Esophagus muscularis mucosa (tissue), 3 donors: ENCODE measurements around the gene PRICKLE1.

Experiments used
- POLR2A ChIP-seq: fragments of 450-650 bp; IDR thresholded peaks from one replicate; pipeline ENCODE4 v1.6.1; 2017; ENCODE audit warnings: antibody characterized with exemption, moderate library complexity, mild to moderate bottlenecking, low read depth
- TF ChIP-seq, protein P1 (sequence below), 3 experiments: fragments of 200-600 bp in 2 of 3; fragments of 450-650 bp in 1 of 3; sonication (generic) in 2 of 3; IDR thresholded peaks; one replicate each; pipeline ENCODE4 v1.5.1; 2017 to 2019; ENCODE audit warnings: antibody characterized with exemption in 3 of 3, mild to moderate bottlenecking in 2 of 3, moderate library complexity in 1 of 3

DNA sequence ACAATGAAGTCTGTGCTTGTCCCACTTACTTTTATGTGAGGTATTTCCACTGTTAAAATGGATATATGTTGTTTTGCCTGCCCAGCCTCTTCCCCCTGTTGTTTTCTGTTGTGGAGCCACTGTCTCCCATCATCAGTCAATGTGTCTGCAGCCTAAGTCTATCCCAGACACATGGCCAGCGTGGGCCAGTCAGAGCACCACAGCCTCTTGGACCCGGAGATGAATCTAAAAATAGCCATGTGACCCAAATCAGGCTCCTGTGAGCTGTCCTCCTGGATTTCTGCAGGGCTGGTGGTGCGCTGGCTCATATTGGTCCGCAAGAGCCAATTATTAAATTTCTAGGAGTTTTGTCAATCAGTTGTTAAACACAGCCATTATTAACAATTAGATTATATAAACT is 44.0 kb upstream of the PRICKLE1 start:
- TF ChIP-seq, protein P1, sequence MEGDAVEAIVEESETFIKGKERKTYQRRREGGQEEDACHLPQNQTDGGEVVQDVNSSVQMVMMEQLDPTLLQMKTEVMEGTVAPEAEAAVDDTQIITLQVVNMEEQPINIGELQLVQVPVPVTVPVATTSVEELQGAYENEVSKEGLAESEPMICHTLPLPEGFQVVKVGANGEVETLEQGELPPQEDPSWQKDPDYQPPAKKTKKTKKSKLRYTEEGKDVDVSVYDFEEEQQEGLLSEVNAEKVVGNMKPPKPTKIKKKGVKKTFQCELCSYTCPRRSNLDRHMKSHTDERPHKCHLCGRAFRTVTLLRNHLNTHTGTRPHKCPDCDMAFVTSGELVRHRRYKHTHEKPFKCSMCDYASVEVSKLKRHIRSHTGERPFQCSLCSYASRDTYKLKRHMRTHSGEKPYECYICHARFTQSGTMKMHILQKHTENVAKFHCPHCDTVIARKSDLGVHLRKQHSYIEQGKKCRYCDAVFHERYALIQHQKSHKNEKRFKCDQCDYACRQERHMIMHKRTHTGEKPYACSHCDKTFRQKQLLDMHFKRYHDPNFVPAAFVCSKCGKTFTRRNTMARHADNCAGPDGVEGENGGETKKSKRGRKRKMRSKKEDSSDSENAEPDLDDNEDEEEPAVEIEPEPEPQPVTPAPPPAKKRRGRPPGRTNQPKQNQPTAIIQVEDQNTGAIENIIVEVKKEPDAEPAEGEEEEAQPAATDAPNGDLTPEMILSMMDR (IDR thresholded peaks at IDR 0.05), result no peak
- no peak for TF ChIP-seq POLR2A
